Activated gamma-delta T cell treated with Interleukin-2 at 50 U/mL for 16 hours (primary cell): Measurements from ENCODE around the gene MC3R.
"Not testable (repeated sequence)": the region's sequence is repeated elsewhere in the genome, so short reads cannot be mapped to it uniquely, and the experiment has no call there.

Source experiments
- DNase-seq: peaks from one replicate; pipeline ENCODE4 v3.0.0-alpha.2; 2020

MC3R gene

GRCh38 chr20:56247954-56248782, at the start of gene MC3R:
TSS of gene MC3R (plus strand) at chr20:56248732. CDS start at chr20:56248844, 112 bp downstream.
- no peak for DNase-seq

DNA sequence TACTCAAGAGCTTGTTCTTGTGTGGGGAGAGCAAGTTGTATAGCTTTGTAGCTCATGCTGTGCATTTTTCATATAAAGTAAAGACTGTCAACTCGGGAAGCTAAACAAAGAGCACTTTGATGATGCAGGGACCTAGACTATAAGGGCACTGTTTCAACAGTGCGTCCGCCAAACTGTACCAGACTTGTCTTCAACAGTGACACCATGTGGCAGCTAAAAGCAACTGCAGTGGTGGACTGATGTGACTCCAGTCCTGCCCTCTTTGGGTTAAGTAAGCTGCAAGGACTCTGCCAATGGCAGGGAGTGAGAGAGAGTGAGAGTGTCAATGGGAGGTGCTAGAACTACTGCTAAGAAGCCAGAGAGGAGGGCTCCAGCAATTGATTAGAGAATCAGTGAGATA, 48.1 kb upstream of the MC3R start:
- no peak for DNase-seq

DNA sequence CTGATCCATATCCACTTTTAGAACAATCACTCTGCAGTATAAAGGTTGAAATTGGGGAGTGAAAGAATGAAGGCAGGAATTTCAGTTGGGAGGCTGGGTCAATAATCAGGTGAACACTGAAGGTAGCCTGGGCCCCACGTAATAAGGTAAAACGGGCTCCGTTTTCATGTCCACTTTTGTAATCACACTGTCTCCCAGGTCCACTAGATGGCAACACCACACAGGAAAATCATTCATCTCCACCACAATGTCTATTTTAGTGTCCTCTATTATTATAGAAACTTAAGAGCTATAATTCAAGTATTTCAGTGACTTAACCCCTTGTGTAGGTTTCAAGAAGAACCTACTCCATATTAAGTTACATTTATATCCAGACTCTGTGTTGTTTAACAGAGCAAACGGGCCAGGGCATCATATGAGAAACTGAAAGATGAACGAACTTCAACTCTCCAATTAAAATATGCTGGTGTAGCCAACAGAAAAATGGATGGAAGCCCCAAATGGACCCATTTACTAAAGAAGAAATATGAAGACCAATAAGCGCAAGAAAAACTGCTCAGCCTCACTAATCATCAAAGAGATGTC, 45.9 kb upstream of the MC3R start:
- DNase-seq: no peak

DNA sequence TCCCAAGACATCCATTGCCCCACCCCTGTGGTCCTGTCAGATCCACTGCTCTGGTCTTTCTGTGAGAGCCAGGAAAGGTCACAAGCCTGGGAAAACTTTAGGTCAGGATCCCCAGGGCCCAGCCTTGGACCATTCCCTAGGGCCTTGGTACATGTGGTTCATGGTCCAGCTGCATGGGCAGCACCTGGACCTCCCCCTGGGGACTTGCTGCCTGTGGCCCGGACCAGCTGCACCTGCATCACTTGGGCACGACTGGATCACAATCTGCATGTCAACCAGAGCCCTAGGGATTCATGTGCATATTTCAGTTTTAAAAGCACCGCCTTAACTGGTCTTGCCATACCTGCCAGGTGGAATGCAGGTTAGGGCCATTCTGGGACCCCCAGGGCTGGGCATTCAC, 44.3 kb upstream of the MC3R start:
- DNase-seq: no peak

GRCh38 chr20:56205346-56205745, 43.2 kb upstream of the MC3R start:
- no peak for DNase-seq

DNA sequence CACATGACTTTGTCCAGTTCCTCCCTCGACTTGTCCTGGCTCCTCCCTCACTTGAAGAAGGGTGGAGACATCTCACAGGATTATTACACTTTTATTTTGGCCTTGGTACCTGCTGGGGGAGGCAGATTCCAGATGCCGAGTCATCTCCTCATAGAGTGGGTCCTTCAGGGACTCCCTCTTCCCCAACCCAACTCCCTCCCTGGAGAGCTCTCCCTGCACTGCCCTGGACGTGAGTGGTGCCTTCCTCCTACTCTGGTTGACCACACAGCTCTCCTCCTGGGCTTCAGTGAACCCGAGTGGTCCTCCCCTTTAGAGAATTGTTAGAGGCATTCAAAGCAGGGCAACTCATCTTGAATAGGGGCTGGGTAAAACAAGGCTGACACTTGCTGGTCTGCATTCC, 40.9 kb upstream of the MC3R start:
- no peak for DNase-seq

- no peak for DNase-seq
These were observed 40.4 kb upstream of the MC3R start for GRCh38 chr20:56208121-56208520.

DNA sequence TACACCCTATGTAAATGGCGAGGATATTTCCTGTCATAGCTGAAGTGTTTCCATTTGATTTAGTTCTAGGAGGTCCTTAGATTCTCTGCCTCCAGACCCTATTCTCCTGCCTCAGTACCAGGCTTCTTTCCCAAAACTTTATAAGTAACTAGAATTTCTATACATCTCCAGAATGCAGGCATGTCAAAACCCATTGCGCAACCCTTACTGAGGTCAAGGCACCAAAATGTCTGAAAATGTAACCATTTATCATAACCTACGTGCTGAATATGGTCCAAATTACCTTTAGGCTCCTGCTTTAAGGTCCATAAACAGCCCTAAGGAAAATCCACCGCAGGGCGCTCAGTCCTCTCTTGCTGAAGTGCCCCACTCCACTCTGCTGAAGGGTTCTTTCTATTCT, 37.5 kb upstream of the MC3R start:
- DNase-seq: no peak

DNA sequence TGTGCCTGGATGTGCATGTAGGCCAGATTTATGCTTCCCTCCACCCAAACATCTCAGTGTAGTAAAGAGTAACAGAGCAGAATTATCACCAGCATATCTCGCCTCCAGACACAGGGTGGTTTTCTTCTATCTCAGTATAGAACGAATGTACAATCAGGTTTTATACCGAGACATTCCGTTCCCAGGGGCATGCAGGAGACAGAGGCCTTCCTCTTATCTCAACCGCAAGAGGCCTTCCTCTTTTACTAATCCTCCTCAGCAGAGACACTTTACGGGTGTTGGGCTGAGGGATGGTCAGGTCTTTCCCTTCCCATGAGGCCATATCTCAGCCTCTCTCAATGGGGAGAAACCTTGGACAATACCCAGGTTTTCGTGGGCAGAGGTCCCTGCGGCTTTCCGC, 36.4 kb upstream of the MC3R start:
- no peak for DNase-seq

GRCh38 chr20:56213321-56213720, 35.2 kb upstream of the MC3R start:
- DNase-seq: no peak

GRCh38 chr20:56215115-56215514, 33.4 kb upstream of the MC3R start:
- DNase-seq: no peak

DNA sequence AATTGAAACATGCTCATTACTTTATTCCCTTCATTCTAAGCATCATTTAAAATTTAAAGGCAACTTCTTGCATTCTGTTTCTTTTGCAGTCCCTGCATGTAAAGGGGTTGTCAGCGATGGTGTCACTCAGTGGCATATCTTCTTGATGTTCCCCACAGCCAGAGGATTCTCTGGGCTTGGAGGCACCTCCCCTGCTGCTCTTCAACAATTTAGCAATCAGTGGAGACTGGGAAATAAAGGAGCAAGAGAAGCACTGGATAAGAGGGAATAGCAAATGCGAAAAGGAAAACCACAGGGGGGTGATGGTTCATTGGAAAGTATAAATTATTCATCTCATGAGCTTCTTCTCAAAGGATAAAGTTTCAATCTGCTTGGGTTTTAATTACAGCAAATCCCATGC, 30.7 kb upstream of the MC3R start:
- no peak for DNase-seq

DNA sequence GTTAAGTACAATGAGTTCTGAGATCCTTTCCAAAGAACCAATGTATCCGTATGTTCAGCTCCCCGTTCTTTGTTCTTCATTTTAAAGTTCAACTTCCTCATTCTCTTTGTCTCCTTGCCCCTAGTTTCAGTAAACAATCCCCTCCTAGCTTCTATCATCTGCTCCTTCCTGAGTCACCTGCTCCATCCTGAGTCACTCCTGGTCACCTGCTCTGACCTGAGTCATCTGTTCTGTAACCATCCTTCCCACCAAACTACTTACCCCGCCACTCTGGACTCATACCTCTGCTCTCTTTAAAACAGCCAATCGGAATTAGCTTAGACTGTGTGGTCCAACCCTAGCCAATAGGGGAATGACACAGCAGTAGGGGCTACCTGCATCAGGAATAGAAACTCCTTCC, 27.3 kb upstream of the MC3R start:
- not testable (repeated sequence) for DNase-seq

DNA sequence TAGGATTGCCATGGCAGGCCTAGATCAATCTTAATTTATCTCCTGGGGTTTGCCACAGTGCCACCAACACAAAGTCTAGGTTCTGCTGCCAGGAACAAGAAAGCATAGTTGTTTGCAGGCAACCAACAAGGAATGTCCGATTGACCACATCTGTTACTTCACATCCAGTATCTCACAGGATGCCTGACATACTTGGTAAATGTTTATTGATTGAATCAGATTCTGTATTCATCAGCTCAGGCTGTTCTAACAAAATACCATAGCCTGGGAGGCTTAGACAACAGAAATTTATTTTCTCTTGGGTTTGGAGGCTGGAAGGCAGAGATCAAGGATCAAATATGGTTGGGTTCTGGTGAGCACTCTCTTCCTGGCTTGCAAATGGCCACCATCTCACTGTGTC, 26.3 kb upstream of the MC3R start:
- no peak for DNase-seq

DNA sequence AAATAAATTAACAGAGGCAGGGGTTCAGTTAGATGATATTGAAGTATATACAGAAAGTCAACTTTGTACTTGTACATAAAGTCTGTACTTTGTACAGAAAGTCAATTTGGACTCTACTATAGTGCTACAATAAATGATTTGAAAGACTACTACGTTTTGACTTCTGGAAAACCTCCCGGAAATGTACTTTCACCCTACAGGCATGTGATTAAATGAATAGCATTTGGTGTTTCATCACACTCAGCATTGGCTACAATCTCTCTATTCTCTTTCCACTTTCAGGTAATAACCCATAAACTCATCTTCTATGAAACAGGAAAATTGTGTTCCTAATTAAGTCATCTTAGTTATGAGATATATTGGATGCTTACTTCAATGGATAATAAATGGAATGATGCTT, 25.6 kb upstream of the MC3R start:
- DNase-seq: no peak

GRCh38 chr20:56223352-56223751, 25.2 kb upstream of the MC3R start:
- no peak for DNase-seq

- no peak for DNase-seq
These were observed 20.5 kb upstream of the MC3R start for GRCh38 chr20:56228021-56228420.

DNA sequence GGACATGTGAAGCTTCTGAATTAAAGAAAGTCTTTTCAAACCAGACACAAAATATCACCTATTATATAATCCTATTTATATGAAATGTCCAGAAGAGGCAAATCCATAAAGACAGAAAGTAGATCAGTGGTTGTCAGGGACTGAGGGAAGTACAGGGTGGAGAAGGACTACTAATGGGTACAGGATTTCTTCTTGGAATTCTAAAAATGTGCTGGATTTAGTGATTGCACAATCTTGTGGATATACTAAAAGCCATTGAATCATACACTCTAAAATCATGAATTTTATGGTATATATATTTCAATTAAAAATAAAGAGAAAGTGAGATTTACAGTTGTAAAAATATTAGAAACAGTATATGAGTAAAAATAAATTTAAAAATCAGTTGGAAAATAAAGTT, 18.7 kb upstream of the MC3R start:
- no peak for DNase-seq

DNA sequence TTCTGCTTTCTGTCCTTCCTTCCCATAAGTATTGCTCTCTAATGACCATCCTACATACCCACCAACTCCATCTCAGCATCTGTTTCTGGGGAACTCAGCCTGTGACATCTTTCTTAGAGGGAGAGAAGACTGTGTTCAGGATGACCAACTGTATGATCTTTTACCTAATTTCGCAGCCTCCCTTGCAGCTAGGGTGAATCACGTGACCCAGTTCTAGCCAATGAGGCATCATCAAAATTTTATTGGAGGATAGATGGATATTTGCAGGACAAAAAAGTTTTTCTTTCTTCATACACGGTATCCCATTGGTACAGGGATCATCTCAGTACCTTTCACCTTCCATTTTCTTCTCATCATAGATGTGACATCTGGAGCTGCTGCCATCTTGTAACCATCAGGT, 14.4 kb upstream of the MC3R start:
- DNase-seq: no peak

DNA sequence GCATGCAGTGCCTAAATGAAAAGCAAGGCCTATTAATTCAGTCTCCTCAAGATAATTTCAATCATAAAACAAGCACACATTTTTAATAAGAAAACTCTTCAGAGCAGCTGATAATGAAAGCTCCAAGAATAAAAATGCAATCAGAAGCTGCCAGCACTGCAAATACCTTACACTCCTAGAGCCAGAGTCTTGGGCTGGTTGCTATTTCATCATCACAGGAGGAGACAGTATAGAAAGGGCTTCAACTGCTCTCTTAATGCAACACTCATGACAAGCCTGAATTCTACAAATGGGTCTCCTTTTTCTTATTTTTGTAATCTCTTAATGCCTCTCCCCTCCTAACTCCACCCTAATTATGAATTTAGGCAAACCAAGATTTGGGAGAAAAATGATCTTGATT, 11.2 kb upstream of the MC3R start:
- DNase-seq: no peak

- DNase-seq: no peak
These were observed 4.3 kb upstream of the MC3R start for GRCh38 chr20:56244259-56244658.

DNA sequence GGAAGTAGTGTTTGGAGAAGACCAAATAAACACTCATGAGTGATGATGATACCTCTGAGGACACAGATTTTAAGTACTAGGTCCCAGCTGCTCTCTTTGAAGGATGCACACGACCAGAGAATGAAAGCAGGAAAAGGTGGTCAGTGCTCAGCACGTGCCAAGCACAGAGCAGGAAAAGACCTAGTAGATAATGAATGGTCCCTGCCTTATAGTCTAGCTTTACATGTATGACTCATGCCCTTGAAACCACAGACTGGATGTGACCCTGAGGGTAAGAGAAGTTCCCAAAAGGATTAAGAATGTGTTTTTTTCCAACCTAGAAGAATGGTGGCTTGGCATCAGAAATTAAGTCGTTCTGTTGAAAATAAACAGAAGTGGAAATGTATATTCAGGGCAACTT, 2.8 kb upstream of the MC3R start:
- no peak for DNase-seq

- no peak for DNase-seq
These were observed 868 bp downstream of the MC3R start for GRCh38 chr20:56249244-56249955.

DNA sequence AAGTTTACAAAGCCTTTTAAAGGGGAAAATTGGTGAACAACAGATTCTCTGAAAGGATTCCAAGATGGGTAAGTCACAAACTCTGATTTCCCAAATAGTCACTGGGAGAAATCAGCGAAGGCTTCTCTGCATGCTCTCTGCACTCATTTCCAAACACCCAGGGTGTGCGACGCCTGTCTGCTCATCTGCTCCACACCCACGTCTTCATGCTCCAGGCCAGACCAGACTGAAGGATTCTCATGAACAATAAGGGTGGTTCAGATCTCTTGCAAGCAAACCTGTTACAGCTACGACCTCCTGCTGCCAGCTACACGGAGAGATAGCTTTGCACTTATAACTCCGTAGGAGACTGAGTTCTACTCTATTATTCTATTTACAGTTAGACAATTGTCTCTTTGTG, 1.4 kb downstream of the MC3R start:
- DNase-seq: no peak
